NCI-H510A treated with DMSO at 0.1 percent for 48 hours (cell line): Measurements from ENCODE around the gene TATDN2.

Experiments
- DNase-seq: peaks from one replicate; lab custom pipeline; 2025; lab: John Stamatoyannopoulos, UW

Gene TATDN2, protein sequence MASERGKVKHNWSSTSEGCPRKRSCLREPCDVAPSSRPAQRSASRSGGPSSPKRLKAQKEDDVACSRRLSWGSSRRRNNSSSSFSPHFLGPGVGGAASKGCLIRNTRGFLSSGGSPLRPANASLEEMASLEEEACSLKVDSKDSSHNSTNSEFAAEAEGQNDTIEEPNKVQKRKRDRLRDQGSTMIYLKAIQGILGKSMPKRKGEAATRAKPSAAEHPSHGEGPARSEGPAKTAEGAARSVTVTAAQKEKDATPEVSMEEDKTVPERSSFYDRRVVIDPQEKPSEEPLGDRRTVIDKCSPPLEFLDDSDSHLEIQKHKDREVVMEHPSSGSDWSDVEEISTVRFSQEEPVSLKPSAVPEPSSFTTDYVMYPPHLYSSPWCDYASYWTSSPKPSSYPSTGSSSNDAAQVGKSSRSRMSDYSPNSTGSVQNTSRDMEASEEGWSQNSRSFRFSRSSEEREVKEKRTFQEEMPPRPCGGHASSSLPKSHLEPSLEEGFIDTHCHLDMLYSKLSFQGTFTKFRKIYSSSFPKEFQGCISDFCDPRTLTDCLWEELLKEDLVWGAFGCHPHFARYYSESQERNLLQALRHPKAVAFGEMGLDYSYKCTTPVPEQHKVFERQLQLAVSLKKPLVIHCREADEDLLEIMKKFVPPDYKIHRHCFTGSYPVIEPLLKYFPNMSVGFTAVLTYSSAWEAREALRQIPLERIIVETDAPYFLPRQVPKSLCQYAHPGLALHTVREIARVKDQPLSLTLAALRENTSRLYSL

GRCh38 chr3:10248184-10248983 is at the start of gene TATDN2:
Gene TATDN2 (plus strand): TSS chr3:10248459. CDS start chr3:10249201, 742 bp downstream.
- DNase-seq: peak; percentile 86

- DNase-seq: no peak
Observed at GRCh38 chr3:10198761-10199649, 49.3 kb upstream of the TATDN2 start.

- DNase-seq: no peak
Observed at GRCh38 chr3:10204921-10205320, 43.3 kb upstream of the TATDN2 start.

DNA sequence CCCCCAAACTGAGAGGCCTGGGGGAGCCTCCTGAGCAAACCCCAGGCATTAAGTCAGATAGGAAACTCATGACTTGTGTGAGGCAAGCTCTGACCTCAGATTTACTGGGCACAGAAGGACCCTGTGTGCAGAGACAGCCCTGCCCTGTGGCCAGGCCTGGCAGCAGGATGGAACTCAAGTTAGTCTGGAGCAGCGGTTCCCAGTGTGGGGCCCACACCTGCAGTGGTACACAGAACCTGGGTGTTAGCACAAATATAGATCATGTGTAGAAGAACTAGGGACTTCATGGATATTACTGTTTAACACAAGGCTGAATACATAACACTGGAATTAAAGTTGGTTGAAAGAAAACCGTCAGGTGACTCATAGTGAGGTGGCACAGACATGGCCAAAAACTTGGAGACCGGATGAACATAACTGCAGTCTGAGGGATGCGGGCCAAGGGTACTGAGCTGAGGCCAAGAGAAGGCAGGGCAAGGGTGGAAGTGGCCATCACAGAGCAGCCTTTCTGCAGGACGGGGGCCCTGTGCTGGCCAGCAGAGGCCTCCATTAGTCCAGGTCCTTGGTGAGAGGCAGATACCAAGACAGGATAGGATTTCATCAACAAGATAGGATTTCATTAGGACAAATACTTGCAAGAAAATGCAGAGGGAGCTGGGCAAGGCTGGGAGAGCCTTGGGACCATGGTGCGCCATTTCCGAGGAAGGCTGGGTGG is 42.7 kb upstream of the TATDN2 start:
- DNase-seq: no peak

DNA sequence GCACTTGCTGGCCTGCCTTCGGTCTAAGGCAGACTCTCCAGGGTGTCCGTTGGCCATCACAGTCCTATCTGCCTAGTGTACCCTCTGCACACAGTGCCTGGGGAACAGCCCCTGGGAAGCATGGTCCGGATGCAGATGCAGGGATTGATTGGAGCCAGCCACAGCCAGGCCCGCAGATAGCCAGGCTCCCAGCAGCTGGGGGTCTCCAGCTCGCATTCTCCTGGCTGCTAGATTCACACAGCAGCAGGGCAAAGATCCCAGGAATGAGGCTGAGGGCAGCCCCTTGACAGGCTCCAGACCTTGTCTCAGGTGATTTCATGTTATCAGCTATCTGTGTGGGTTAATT is 42.1 kb upstream of the TATDN2 start:
- no peak for DNase-seq

- DNase-seq: no peak
Observed at GRCh38 chr3:10213156-10213792, 35.0 kb upstream of the TATDN2 start.

GRCh38 chr3:10215578-10216368 is 32.5 kb upstream of the TATDN2 start:
- DNase-seq: no peak

DNA sequence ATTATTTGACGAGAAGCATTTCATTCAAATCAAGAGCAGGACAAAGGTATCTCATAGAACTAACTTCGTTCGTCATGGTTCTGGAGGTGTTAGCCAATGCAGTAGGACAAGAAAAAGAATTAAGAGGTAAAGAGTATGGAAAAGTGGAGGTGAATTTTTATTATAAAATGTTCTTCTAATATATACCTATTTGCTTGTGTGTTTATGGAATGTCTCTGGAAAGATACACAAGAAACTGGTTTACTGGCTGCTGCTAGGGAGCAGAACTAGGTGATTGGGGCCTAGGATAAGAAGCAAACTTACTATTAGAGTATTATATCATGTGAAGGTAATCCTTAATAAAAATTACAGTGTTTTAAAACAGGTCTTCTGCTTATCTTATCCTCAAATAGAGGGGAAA is 30.9 kb upstream of the TATDN2 start:
- no peak for DNase-seq

GRCh38 chr3:10219737-10220136 is 28.5 kb upstream of the TATDN2 start:
- DNase-seq: no peak

DNA sequence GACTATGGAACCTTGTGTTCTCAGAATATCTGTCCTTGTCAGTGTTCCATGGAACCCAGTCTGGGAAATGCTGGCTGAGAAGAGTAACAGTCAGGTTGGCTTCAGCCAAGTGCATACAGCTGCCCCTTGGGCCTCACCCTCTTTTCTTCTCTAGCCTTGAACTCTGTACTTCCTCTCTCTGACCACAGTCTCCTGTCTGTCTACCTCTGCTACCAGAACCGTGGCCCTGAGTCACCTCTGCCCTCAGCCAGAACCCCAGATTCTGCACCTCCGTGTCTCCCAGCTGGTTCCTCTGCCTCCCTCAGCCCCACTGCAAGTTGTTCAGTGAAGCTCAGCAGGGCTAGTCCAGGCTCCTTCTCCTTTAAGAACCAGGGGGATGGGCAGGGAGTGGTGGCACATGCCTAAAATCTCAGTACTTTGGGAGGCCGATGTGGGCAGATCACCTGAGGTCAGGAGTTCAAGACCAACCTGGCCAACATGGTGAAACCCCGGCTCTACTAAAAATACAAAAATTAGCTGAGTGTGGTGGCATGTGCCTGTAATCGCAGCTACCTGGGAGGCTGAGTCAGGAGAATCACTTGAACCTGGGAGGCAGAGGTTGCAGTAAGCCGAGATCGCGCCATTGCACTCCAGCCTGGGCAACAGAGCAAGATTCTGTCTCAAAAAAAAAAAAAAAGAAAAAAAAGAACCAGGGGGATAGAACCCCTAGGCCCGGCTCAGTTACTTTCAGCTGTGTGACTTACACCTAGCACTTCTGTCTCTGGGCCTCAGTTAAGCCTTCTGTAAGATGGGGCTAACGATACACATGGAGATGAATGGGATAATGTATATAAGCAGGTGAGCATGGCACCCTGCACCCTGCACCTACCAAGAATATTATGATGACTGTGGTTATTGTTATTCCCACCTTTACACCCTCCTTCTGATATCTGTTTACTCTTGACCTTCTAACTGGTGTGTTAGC is 24.3 kb upstream of the TATDN2 start:
- DNase-seq: no peak

DNA sequence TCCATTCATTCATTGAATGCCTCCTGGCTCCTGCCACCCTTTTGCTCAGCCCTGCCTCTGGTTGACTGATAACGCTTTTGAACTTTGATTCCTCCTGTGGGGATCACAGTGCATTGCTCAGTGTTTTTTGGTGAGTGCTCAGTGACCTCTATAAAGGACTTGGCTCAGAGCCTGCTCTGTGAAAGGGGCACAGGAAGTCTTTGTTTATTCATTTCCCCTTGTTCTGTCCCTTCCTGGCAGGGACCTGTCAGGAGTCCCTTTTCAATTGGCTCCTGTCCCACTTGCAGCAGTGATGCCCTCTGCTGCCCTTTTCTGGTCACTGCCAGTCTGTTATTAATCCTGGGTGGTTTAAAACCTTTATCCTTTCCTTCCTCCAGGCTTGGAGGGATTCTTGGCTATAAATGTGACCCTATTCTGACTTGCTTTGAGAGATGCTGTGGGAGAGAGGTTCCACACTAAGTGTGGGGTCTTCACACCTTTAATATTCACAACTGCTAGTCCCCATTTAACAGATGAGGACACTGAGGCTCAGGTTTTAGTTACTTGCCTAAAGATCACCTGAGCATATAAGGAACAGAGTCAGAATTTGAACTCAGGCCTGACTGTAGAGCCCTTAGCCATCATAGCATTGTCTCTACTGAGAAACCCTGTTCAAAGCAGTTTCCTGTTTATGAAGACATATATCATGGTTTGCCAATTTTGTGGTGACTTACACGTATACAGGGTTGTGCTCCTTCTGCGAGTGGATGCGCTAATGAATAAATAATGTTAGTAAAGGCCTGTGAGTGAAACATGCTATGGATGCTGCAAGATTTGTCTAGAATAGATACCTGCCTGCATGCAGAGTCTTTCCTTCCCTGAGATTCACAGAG is 23.2 kb upstream of the TATDN2 start:
- DNase-seq: peak; percentile 47

DNA sequence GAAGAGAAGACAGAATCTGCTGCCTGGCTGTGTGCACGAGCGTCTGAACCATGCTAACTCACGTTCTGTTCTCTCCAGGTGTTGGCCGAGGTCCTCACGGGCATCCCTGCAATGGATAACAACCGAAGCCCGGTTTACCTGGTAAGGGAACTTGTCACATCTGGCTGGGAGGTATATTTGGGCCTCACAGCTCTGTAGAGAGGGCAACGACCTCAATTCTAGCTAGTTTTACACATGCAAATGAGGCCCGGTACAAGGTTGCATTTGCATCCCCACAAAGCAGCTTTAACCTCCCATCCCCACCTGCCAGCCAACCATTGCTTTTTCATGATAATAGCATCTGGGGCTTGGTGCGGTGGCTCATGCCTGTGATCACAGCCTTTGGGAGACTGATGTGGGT is 22.0 kb upstream of the TATDN2 start:
- DNase-seq: no peak

DNA sequence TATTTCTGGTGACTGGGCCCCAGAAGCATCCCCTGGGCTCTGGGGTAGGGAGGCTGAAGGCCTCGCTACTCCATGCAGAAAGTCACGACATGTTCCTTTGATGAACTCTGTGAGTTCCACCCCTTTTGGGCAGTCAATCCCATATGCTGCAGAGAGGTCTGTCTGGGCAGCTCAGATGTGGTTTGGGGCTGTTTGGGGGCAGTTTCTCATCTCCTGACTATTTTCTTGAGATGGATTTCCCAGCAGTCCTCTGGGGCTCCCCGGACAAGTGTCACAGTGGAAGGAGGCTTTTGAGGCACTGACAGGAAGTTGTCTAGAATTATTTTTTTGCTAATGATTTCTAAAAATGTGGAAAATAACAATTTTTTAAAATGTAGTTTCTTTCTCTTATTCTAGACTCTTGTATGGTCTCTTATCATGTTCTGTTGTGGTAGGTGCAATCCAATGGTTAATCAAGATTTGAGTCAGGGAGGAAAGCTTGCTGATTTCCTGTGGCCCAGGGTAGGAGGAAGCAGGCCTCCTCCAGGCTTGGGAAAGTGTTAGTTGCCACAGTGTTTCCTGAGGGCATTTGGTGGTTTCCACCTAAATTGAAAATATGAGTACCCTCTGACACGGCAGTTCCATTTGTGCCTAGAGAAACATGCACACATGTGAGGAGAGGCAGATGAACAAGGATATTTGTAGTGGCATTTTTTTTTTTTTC is 19.9 kb upstream of the TATDN2 start:
- DNase-seq: no peak

GRCh38 chr3:10229576-10229975 is 18.7 kb upstream of the TATDN2 start:
- no peak for DNase-seq

DNA sequence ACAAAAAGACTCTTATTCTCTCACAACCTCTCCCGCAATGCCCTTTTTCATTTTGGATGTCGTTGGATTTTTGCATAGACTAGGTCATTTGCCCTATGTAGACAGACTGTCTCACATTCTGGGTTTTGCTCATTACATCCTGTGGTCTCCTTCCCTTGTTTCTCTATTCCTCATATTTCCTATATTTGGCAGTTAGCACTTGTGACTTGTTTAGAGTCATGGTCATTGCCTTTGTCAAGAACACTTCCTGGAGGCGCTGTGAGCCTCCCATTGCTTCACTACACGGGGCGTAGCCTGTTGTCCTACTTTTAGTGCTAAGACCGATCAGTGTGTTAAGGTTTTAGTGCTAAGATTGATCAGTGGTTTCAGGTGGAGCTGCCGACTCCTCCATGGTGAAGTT is 16.1 kb upstream of the TATDN2 start:
- no peak for DNase-seq

GRCh38 chr3:10233988-10234387 is 14.3 kb upstream of the TATDN2 start:
- no peak for DNase-seq
